Embryonic facial prominence (tissue), 1 donor: ENCODE data around the gene PLXDC2.

ENCODE experiments used
- DNase-seq: peaks from one replicate; pipeline ENCODE4 v3.0.0-alpha.2; 2016; ENCODE audit errors: extremely low spot score

The PLXDC2 gene

DNA sequence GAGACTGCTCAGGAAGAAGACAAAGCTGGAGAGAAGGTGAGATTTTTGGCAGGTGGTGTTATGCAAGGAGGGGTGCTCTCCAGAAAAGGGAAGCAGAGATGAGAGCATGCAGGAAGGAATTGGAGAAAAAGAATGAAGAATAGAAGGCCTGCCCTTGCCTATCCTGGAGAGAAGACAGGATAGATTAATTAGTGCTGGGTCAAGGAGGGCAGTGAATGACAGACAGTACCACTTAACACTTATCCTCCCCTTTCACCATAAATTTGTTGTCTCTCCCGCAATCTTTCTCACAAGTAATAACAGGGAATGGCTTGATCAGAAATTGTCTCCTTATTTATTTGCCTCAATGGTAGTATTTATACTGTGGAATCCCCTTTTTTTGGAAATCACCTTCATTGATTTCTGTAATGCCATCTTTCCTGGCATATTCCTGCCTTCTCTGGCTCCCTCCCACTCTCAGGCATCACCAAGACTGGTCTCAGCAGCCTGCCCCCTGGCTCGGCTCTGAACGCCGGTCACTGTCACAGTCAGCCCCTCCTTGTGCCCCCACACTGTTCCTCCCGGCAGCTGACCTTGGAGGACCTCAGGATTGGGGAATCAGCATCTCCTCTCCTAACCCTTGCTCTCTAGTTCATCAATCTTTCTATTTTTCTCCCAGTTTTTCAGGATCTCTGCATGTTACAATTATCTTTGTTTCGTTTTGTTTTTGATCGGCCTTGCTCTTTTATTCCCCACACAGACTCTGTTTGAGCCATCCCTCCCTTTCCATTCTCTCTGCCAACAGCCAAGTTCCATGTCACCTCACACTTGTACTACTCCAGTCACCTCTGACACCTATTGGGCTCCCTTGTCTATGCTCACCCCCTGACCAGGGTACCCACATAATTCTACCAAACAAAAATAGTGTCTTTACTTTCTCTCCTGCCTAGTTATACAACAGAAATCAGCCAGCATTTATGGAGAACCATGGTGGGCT, 294.2 kb downstream of the PLXDC2 start:
- no peak for DNase-seq

DNA sequence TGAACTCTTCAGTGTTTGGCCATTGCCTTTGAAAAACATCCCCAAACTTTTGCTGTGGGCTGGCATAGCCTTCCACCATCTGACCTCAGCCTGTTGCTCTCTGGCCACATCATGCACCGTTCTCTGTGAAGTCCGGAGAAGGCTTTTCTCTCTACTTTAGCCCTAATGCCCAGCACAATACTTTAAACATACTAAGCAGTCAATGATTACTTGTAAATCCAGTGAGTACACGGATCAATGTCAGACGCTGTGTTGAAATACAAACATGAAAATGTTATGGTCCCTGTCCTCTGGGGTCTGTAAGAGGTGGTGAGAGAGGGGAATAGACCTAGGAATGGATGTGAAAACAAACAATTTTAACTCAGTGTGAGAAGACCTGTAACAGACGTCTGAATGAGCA, 297.9 kb downstream of the PLXDC2 start:
- DNase-seq, result no peak

DNA sequence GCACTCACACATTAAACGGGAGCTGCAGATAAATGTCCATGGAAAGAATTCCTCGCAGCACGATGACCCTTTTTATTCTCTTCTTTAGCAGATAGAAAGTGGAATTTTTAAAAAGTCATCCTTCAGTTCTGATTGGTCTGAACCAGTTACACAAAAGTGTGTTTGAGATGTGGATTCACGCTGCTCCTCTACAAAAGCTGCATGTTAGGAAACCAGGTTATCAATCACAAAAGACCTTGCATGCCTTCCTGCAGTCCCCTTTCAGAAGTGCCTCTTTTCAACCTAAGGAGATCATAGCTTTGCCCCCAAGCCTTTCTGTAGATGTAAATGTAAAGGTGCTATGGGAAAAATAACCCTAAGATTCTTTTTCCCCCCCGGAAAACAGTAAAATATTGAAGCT, 299.7 kb downstream of the PLXDC2 start:
- no peak for DNase-seq

DNA sequence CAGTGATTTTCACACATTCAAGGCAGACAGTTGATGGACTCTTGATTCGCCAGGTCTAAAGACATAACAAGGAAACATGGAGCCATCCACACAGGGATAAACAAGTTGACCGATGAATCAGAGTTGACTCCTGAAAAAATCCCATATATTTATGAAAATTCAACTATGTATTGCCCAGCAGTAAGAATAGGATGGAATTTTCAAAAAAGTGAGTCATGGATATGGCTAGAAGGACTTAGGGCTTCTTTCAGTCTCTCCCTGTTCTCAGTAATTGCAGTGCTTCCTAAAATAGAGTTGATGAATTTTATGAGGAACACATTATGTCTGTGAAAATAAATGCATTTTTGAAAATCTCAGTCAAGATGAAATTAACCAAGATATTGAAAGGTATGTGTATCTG, 301.2 kb downstream of the PLXDC2 start:
- no peak for DNase-seq

DNA sequence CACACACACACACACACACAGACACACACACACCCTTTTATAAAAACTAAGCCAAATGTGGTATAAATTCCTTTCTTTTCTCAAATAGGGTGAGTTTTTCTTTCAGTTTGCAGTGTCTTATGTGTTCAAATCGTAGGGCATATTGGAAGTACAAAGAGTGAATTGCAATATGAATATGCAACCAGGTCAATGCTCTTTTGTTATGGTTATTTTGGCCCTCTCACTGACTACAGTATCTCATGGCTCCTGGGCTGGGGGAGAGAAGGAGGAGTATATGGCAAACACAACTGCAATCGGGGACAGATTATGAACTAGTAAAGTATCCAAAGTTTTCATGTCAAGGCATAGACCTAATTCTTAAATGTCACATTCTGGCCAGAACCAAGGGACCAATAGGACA, 301.9 kb downstream of the PLXDC2 start:
- no peak for DNase-seq

DNA sequence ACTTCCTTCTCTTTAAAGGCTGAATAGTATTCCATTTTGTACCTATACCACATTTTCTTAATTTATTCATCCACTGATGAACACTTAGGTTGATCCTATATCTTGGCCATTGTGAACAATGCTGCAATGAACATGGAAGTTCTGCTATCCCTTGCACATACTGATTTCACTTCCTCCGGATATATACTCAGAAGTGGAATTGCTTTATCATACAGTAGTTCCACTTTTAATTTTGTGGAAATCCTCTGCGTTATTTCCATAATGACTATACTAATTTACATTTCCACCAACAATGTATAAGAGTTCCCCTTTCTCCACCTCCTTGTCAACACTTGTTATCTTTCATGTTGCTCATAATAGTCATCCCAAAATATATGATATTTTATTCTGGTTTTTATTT, 312.6 kb downstream of the PLXDC2 start:
- DNase-seq, result no peak

GRCh38 chr10:20132816-20133215, 316.6 kb downstream of the PLXDC2 start:
- DNase-seq, result no peak

DNA sequence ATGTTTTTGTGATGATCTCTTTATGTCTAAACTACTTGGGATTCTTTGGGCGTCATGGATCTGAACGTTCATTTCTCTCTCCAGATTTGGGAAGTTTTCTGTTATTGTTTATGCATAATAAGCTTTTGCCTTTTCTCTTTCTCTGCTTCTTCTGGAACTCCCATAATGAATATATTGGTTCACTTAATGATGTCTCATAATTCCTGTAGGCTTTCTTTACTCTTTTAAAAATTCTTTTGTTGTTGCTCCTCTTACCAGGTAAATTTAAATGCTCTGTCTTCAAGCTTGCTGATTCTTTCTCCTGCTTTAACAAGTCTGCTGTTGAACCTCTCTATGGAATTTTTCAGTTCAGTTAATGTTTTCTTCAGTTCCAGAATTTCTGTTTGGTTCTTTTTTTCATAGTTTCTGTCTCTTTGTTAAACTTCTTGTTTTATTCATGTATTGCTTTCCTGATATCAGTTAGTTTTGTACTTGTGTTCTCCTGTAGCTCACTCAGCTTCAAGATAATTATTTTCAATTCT, 317.5 kb downstream of the PLXDC2 start:
- no peak for DNase-seq

DNA sequence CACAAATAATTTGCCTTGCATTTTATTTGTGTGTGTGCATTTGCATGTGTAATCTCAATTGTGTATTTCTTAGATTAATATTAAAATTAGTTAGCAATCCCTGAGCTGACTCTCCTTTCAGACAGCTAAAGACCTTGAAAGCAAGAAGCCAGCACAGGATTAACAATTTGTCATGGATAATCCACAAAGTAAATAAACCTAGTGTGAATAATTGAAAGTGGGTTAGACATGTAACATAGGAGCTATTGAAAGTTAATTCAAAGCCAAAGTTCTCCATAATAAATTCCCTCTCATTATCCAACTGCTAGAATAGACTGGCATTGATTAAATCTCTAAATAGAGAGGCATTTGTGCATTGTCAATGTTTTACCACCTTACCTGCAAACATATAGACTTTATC, 326.1 kb downstream of the PLXDC2 start:
- no peak for DNase-seq

DNA sequence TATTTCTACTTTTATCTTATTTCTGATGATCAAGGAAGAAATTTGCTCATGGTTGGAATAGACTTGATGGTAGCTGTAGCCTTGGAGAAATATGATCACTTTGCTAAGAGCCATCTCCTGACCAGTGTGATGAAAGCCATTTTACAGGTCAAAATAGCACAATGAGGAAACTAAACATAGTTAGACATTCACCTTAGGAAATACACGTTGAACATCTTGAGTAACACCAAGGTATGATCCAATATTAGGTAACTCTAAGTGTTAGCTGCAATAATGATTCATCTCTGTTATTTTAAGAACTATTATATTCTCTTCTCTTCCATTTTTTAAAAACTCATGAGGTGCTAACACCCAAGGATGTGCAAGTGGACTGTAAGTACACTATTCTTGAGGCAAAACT, 328.0 kb downstream of the PLXDC2 start:
- DNase-seq, result no peak

- DNase-seq, result no peak
Measured at GRCh38 chr10:20146004-20146403, 329.8 kb downstream of the PLXDC2 start.

- no peak for DNase-seq
Measured at GRCh38 chr10:20147684-20148083, 331.5 kb downstream of the PLXDC2 start.

- no peak for DNase-seq
Measured at GRCh38 chr10:20156511-20156910, 340.3 kb downstream of the PLXDC2 start.

- no peak for DNase-seq
Measured at GRCh38 chr10:20157314-20157713, 341.1 kb downstream of the PLXDC2 start.

DNA sequence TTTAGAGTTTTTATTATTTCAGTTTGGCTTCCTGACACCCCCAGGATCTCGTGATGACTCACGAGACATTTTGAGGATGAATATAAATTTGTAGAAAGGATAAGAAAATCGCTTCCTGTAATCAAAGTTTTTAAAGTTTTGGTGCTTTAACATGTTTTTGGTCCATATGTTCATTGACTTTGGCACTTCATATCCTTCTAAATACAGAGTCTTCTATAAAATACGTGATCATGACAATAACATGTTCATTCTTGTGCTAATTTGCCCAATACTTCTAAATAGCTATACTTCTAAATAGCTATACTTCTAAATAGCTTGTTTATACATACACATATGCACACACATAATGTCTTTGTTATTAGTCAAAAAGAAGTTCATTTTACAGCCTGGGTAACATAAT, 341.9 kb downstream of the PLXDC2 start:
- DNase-seq, result no peak

- DNase-seq, result no peak
Measured at GRCh38 chr10:20162123-20162522, 345.9 kb downstream of the PLXDC2 start.

- DNase-seq, result no peak
Measured at GRCh38 chr10:20166096-20166675, 350.0 kb downstream of the PLXDC2 start.

DNA sequence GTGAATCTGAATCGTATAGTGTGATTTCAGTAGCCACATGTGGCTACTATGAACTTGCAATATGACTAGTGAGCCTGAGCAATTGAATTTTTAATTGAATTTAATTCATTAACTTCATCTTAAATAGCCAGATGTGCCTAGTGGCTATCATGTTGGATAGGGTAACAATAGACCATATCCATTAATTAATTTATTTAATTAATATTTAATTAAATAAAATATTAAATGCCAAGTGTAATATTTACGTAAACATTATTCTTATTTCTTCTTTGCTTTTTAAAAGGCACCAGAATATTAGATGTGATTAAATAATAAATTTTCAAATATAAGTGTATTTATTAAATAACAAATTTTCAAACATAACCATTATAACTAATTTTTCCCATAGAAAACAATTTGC, 354.4 kb downstream of the PLXDC2 start:
- no peak for DNase-seq

- no peak for DNase-seq
Measured at GRCh38 chr10:20173046-20173445, 356.8 kb downstream of the PLXDC2 start.

DNA sequence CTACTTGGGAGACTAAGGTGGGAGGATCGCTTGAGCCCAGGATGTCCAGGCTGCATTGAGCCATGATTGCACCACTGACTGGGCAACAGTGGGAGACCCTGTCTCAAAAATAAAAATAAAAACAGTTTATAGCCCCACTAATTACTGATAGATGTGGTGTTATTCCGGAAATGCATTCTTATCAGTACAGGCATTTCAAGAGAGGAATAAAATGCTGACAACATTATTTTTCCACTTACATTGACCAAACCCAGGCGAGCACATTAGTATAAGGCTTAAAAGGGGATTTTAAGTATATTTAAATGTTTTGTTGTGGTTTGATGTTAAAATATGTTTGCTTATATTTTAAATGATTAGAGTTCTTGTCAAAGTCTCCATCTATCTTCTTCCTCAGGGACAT, 359.5 kb downstream of the PLXDC2 start:
- DNase-seq, result no peak

DNA sequence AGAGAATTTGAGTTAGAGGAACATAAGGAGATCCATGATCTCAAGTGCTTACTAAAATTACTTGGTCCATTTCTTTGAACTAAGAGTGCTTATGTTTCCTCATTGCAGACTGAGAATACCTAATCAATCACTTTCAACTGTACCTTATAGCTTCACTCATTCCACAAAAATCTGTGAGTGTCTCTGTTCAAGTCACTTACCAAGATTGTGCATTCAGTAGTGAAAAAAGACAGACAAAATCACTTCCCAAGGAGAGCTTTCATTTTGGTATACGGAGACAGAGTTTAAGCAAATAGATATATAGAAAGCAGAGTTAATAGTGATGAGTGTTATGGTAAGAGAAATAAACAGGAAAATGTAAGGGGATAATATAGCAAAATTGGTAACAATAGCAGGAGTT, 364.5 kb downstream of the PLXDC2 start:
- no peak for DNase-seq

DNA sequence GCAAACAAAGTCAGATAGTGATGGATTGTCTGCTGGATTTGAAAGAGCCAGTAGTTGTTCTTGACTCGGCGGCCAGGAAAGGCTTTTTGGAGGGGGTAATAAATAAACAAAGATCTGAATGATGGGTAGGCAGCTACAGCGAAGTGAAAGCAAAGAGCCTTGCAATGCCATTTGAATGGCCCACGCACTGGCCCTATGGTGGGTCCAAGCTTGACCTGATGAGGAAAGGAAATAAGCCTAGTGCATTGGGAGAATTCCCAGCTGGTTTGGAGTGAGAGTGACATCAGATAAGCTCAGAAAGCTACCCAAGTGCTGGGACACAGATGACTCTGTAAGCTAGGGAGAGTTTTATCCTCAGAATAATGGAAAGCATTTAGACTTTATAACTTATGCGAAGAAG, 365.2 kb downstream of the PLXDC2 start:
- DNase-seq, result no peak

DNA sequence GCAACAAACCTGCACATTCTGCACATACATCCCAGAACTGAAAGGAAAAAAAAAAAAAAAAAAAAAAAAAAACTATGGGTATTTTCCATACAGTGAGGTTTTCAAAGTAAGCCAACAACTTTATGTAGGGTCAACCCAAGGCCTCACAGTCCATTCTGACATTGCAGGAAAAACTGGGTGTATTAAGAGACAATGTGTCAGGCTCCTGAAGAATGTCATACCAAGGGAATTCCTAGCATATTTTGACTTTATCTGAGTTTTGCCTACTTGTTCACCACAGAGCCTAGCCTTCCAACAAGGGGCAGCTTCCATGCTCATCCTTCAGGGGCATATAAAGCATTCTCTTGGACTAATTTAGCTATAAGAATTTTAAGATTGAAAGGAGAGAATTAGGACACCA, 368.9 kb downstream of the PLXDC2 start:
- no peak for DNase-seq
